KOPT-K1 (cell line): Measurements from ENCODE around the gene CPPED1.
A peak's percentile ranks its signal among the peaks of the same experiment; 100 is the strongest.

ENCODE experiments used
- H3K27ac ChIP-seq: fragments of 200-600 bp; sonication (generic); 2 replicates; pipeline ENCODE4 v1.5.1; 2016; ENCODE audit warnings: antibody characterized with exemption, mild to moderate bottlenecking, low read depth, low read length; ENCODE audit not compliant: poor library complexity, severe bottlenecking
- H3K36me3 ChIP-seq: fragments of 200-600 bp; sonication (generic); 2 replicates; pipeline ENCODE4 v1.5.1; 2017; ENCODE audit warnings: antibody characterized with exemption, mild to moderate bottlenecking, low read length, moderate library complexity; ENCODE audit not compliant: insufficient read depth
- H3K9me3 ChIP-seq: fragments of 200-600 bp; sonication (generic); 2 replicates; pipeline ENCODE4 v1.5.1; 2017; ENCODE audit warnings: antibody characterized with exemption, low read length, mild to moderate bottlenecking; ENCODE audit not compliant: insufficient read depth, poor library complexity, severe bottlenecking

The CPPED1 gene

DNA sequence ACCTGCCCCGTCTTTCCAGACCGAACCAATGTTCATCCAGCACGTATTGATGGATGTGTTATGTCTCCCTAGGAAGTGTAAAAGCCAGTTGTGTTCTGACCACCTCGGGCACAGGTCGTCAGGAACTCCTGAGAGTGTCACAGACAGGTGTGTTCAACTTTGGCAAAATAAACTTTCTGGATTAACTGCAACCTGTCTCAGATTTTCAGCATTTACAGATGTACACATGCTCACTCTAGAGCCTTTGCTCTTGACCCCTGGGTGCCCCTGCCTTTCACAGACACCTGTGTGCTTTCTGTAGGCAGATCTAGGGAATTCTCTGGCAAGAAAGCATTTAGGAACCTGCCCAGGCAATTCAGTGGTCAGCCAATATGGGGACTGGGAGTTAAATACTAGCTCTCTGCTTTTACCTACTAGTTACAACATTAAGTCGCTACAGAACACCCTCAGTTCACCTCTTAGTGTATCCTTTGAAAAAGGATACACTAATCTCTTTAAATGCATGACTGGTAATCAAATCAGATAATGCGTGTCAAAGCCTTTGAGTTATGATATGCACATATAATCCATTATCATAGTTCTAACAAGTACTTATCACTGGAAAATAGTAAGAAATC lies 188.9 kb downstream of the CPPED1 start:
- Histone ChIP-seq H3K27ac (peak overlapping the region; percentile 89), H3K36me3 (no peaks in the 10 kb centered on the region), H3K9me3 (peaks cover 35% of the 10 kb centered on the region)

DNA sequence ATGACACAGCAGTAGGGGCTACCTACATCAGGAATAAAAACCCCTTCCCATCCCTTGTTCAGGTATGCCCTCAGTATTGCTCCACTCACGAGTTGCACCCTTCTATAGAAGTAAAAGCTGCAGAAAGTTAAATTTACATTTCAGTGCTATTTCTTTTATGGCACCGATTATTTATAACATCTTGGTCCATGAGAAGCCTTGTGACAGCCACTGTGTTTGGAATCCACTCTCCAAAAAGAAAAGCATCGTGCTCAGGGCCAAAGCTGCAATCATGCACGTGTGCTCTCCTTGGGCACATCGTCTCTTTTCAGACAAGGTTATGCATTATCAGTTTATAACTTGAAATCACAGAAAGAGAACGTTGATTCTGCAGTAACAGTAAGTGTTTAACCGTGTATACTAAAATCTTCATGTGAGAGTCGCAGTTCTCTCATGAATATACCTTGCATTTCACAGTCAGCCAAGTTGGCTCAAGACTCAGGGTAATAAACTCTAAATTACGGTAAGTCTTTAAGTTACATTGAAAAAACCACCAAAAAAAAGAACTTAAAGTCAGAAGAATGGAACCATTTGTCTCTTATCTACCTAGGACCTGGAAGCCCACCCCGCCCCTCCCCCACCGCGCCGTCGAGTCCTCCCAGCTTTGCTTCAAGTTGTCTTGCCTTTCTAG lies 189.6 kb downstream of the CPPED1 start:
- Histone ChIP-seq H3K9me3 (peaks cover 41% of the 10 kb centered on the region), H3K27ac (peak overlapping the region; percentile 89), H3K36me3 (no peaks in the 10 kb centered on the region)

- H3K9me3 ChIP-seq: peaks cover 49% of the 10 kb centered on the region
- H3K27ac ChIP-seq: peak overlapping the region; percentile 89
- no peaks in the 10 kb centered on the region for H3K36me3 ChIP-seq
These were observed 190.3 kb downstream of the CPPED1 start for GRCh38 chr16:12613131-12613991.

DNA sequence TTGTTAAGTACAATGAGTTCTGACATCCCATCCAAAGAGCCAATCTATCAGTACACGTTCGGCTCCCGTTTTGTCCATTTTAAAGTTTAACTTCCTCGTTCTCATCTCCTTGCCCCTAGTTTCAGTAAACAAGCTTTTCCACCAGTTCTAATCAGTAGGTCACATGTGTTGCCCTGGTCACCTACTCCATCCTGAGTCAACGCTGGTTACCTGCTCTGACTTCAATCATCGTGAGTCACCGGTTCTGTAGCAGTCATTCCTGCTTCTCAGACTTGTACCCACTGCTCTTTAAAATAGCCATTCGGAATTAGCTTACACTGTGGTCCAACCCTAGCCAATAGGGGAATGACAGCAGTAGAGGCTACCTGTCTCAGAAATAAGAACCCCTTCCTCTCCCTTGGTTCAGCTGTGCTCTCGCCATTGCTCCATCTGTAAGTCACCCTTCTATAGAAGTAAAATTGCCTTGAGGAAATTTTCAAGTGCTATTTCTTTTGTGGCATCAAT lies 191.0 kb downstream of the CPPED1 start:
- Histone ChIP-seq H3K27ac (peak overlapping the region; percentile 89), H3K36me3 (no peaks in the 10 kb centered on the region), H3K9me3 (peaks cover 56% of the 10 kb centered on the region)

- Histone ChIP-seq H3K27ac (peak overlapping the region; percentile 89), H3K36me3 (no peaks in the 10 kb centered on the region), H3K9me3 (peaks cover 56% of the 10 kb centered on the region)
These were observed 191.6 kb downstream of the CPPED1 start for GRCh38 chr16:12611916-12612597.

DNA sequence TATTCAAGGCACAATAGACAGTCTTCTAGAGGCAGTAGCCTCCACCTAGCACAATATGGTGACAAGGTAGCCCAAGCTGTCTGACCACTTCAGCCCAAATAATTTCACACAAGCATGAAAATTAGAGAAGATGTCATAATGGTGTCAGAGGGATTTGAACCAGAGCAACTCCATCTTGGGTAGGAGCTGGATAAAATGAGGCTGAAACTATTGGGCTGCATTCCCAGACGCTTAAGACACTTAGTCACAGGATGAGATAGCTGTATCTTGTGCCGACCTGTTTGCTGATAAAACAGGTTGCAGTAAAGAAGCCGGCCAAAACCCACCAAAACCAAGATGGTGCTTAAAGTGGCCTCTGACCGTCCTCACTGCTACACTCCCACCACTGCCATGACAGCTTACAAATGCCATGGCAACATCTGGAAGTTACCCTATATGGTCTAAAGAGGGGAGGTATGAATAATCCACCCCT lies 192.6 kb downstream of the CPPED1 start:
- H3K9me3 ChIP-seq: peaks cover 52% of the 10 kb centered on the region
- peak overlapping the region; percentile 89 for H3K27ac ChIP-seq
- H3K36me3 ChIP-seq: no peaks in the 10 kb centered on the region

DNA sequence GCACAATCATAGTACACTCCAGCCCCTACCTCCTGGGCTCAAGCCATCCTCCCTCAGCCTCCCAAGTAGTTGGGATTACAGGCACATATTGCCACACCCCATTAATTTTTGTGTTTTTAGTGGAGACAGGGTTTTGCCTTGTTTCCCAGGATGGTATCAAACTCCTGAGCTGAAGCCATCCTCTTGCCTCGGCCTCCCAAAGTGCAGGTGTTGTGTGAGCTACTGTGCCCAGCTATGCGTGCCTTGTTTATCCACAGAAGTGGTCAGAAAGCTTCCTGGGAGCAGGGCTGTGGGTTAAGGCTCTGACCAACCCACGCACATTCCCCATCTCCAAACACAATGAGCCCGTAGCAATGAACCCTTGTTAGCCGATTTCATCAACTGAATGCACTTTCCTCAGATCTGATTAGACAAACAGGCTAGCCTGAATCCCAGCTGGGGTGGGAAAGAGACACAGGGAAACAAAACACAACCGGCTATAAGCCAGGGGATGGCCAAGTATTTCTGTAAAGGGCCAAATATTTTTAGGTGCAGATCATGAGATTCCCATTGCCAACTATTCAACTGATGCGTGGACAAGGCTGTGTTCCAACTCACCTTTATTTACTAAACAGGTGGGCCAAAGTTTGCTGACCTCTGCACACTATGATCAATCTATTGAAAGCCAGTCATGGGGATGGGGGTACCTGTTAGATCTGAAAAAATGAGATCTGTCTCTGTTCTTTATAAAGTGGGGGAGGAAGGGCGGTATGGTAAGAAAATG lies 193.6 kb downstream of the CPPED1 start:
- H3K27ac ChIP-seq: no peak overlapping the region
- no peaks in the 10 kb centered on the region for H3K36me3 ChIP-seq
- H3K9me3 ChIP-seq: peaks cover 45% of the 10 kb centered on the region
